ENCODE data around the gene CCDC70.

The CCDC70 gene

GRCh38 chr13:51912091-51912490 is 50.3 kb downstream of the CCDC70 start:
- no peak for DNase-seq

GRCh38 chr13:51912511-51913225 is 50.9 kb downstream of the CCDC70 start:
- no peak for DNase-seq

DNA sequence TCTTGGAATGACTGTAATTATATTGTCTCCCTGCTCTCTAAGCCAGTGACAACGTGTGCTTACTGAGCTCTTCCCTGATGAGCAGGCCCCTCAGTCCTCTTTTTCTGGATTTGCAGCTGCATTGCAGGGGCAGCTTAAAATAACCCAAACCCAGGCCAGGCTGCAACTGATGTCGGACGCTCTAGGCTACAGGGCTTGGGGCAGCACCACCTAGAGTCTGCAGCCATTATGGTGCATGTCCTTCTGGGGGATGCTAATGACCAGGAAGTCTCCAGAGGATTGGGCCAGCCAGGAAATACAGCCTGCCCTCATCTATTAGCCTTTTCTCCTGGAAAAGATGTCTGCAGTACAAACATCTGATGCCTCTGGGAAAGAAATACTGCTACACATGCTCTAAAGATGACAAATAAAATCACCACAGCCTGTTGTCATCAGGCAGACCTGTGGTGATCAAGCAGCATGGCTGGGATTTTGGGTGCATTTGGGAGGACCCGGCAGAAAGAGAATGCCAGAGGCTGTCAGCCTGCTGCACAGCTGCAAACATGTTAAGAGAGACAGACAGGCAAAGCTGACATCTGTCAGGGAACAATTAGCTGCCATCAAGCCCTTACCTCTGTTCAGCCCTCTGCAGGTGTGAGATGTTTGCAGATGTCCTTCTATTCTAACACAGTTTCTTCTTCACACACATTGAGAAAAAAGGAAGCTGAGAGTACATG is 51.8 kb downstream of the CCDC70 start:
- DNase-seq: no peak

- DNase-seq: no peak
Observed at GRCh38 chr13:51914137-51914493, 52.3 kb downstream of the CCDC70 start.

Measured in CD4-positive, alpha-beta T cell treated with Interleukin-12 subunit alpha and Interleukin-12 subunit beta, for 1 hour (primary cell).